Fibroblast of lung (primary cell): ENCODE data around the gene STATH. TPM values are rescaled to one million over a fixed set of nuclear protein-coding genes. Genes with fewer than 3 reads are reported as not detected.

Experiments used
- DNase-seq, 2 donors: peaks; one replicate each; pipeline versions ENCODE4 v3.0.0 to v3.0.0-alpha.2; 2010; ENCODE audit warnings: low read depth in 2 of 2
- H2AFZ ChIP-seq: 2 replicates; pipeline ENCODE4 v1.5.1; 2012; ENCODE audit warnings: low read length, control low read depth, inconsistent platforms
- H3K27ac ChIP-seq: 2 replicates; pipeline ENCODE4 v1.5.1; 2011; ENCODE audit warnings: low read length, control low read depth; ENCODE audit not compliant: insufficient read depth
- H3K27me3 ChIP-seq: 2 replicates; pipeline ENCODE4 v1.5.1; 2011; ENCODE audit warnings: mild to moderate bottlenecking, low read length; ENCODE audit not compliant: control insufficient read depth, insufficient read depth
- H3K36me3 ChIP-seq: 2 replicates; pipeline ENCODE4 v1.5.1; 2011; ENCODE audit warnings: low read length; ENCODE audit not compliant: control insufficient read depth, insufficient read depth
- H3K4me1 ChIP-seq: 2 replicates; pipeline ENCODE4 v1.5.1; 2011; ENCODE audit warnings: low read length; ENCODE audit not compliant: control insufficient read depth, insufficient read depth; ENCODE audit errors: extremely low read depth
- H3K4me2 ChIP-seq: 2 replicates; pipeline ENCODE4 v1.5.1; 2011; ENCODE audit warnings: low read length, control low read depth; ENCODE audit not compliant: insufficient read depth; ENCODE audit errors: extremely low read depth
- H3K4me3 ChIP-seq, 4 experiments: fragments of 200-600 bp in 1 of 4; sonication (generic) in 1 of 4; replicated peaks in 1 of 4; 2 replicates each; pipeline ENCODE4 v1.5.1; 2011 to 2016; ENCODE audit warnings: low read length in 4 of 4, low read depth in 3 of 4, mild to moderate bottlenecking in 3 of 4, control low read depth in 2 of 4, inconsistent platforms in 1 of 4, mixed read lengths in 1 of 4; ENCODE audit not compliant: insufficient read depth in 1 of 4; ENCODE audit errors: control extremely low read depth in 1 of 4
- H3K79me2 ChIP-seq: 2 replicates; pipeline ENCODE4 v1.5.1; 2012; ENCODE audit warnings: mild to moderate bottlenecking, low read length, inconsistent platforms; ENCODE audit not compliant: control insufficient read depth, insufficient read depth
- H3K9ac ChIP-seq: 2 replicates; pipeline ENCODE4 v1.5.1; 2011; ENCODE audit warnings: mild to moderate bottlenecking, low read length, control low read depth; ENCODE audit not compliant: insufficient read depth
- H3K9me3 ChIP-seq: 2 replicates; pipeline ENCODE4 v1.5.1; 2012; ENCODE audit warnings: low read depth, low read length; ENCODE audit not compliant: control insufficient read depth, insufficient read depth
- H4K20me1 ChIP-seq: 2 replicates; pipeline ENCODE4 v1.5.1; 2011; ENCODE audit warnings: low read length; ENCODE audit not compliant: control insufficient read depth, insufficient read depth; ENCODE audit errors: extremely low read depth
- EZH2 ChIP-seq: IDR thresholded peaks from 2 replicates; pipeline ENCODE4 v1.5.1; 2012; ENCODE audit warnings: low read length, control low read depth, mild to moderate bottlenecking; ENCODE audit errors: missing control alignments
- polyA minus RNA-seq: library from RNA; depleted of rRNA, polyadenylated mRNA; stranded (reverse); fragments of >200 nt; gene quantifications from 2 replicates; pipeline ENCODE4 v1.2.3, GENCODE V29; 2011; ENCODE audit warnings: low replicate concordance
- polyA plus RNA-seq, 2 donors: library from polyadenylated mRNA; depleted of rRNA in 1 of 2; stranded (reverse) in 1 of 2; unstranded in 1 of 2; fragments of >200 nt; gene quantifications; 2 replicates each; pipeline ENCODE4 v1.2.1, GENCODE V29; 2011 to 2012; ENCODE audit warnings: missing spikeins in 1 of 2
- total RNA-seq: library from RNA; depleted of rRNA; stranded (reverse); fragments of >200 nt; gene quantifications from 2 replicates; pipeline ENCODE4 v1.2.1, GENCODE V29; 2014
- TF ChIP-seq, protein P1 (sequence below), 2 donors: IDR thresholded peaks in 1 of 2; conservative IDR thresholded peaks in 1 of 2; 1 replicate in 1 of 2; 2 replicates in 1 of 2; pipeline ENCODE4 v1.5.1; 2011 to 2012; ENCODE audit warnings: low read length in 2 of 2, control low read depth in 1 of 2, inconsistent platforms in 1 of 2, low read depth in 1 of 2, mild to moderate bottlenecking in 1 of 2

STATH gene
- total RNA-seq: not detected in 2 replicates
- polyA plus RNA-seq: not detected in 2 replicates
- not detected in 2 replicates for polyA plus RNA-seq (2012)
- polyA minus RNA-seq: not detected in 2 replicates

- Histone ChIP-seq H3K4me3 (no peak within 1 kb of the TSS), H3K9ac (no peak within 1 kb of the TSS), H3K36me3 (no peaks in the 10 kb centered on the region), H3K4me1 (no peaks in the 10 kb centered on the region), H3K9me3 (no peaks in the 10 kb centered on the region), H3K79me2 (no peaks in the 10 kb centered on the region), H3K4me2 (no peak within 1 kb of the TSS), H2AFZ (no peak within 1 kb of the TSS), H3K27ac (no peak within 1 kb of the TSS), H4K20me1 (no peaks in the 10 kb centered on the region), H3K27me3 (no peaks in the 10 kb centered on the region)
- no peak for TF ChIP-seq EZH2
- TF ChIP-seq, protein P1, sequence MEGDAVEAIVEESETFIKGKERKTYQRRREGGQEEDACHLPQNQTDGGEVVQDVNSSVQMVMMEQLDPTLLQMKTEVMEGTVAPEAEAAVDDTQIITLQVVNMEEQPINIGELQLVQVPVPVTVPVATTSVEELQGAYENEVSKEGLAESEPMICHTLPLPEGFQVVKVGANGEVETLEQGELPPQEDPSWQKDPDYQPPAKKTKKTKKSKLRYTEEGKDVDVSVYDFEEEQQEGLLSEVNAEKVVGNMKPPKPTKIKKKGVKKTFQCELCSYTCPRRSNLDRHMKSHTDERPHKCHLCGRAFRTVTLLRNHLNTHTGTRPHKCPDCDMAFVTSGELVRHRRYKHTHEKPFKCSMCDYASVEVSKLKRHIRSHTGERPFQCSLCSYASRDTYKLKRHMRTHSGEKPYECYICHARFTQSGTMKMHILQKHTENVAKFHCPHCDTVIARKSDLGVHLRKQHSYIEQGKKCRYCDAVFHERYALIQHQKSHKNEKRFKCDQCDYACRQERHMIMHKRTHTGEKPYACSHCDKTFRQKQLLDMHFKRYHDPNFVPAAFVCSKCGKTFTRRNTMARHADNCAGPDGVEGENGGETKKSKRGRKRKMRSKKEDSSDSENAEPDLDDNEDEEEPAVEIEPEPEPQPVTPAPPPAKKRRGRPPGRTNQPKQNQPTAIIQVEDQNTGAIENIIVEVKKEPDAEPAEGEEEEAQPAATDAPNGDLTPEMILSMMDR (conservative IDR thresholded peaks at IDR 0.05 in 1 of 2, IDR thresholded peaks at IDR 0.05 in 1 of 2; ENCODE audit: low read depth in 1 of 2, low read length in 2 of 2): no peak
- DNase-seq: peak in 1 of 2 donors; percentile 2
Observed at GRCh38 chr4:69995526-69996016, at the start of gene STATH. Gene STATH, plus strand, starts transcription at chr4:69995966. Its CDS starts 2,472 bp downstream, at chr4:69998438.

DNA sequence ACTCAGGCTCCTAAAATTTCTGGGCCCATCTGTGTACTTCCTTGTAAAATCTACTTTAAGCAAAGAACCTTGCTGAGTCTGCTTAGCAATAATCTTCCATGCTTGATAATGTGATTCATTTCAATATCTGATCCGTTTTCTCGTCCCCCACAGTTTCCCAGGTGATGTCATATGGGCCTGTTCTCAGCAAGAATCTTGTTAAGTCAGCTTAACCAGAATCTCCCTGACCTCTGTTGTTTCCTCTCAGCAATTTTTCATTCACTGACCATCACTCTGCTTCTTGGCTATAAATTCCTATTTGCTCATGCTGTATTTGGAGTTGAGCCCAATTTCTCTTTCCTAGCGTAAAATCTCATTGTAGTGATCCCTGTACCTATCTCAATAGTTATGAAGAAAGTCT lies 44.2 kb upstream of the STATH start:
- no peaks in the 10 kb centered on the region for H3K9me3 ChIP-seq
- H2AFZ ChIP-seq: no peak overlapping the region
- no peaks in the 10 kb centered on the region for H3K79me2 ChIP-seq
- H3K36me3 ChIP-seq: no peaks in the 10 kb centered on the region
- H3K27ac ChIP-seq: no peak overlapping the region
- DNase-seq: peak in 1 of 2 donors; percentile 1
- TF ChIP-seq, protein P1 (conservative IDR thresholded peaks at IDR 0.05 in 1 of 2, IDR thresholded peaks at IDR 0.05 in 1 of 2; ENCODE audit: low read depth in 1 of 2, low read length in 2 of 2): no peak
- TF ChIP-seq EZH2: no peak
- no peak overlapping the region for H3K9ac ChIP-seq
- H3K4me3 ChIP-seq: no peak overlapping the region
- no peak overlapping the region for H3K4me2 ChIP-seq
- no peaks in the 10 kb centered on the region for H3K4me1 ChIP-seq
- H4K20me1 ChIP-seq: no peaks in the 10 kb centered on the region
- no peaks in the 10 kb centered on the region for H3K27me3 ChIP-seq

DNA sequence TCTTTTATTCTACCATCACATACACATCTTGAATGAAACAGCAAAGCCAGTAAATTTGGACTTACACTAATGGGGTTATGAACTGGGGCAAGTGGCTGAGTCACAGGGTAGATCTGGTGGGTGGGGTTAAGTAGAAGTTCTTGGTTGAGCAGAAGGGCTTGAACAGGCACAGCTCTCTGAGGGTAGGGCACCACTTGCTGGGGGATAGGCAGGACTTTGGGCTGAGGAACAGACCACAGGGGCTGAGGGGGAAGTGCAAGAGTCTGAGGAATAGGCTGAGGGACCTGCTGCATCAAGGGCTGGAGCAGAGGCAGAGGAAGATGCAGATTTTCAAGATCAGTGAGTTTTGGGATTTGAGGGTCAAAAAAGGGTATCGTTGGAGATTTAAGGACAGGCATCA lies 38.6 kb upstream of the STATH start:
- no peaks in the 10 kb centered on the region for H3K79me2 ChIP-seq
- no peak overlapping the region for H3K9ac ChIP-seq
- H4K20me1 ChIP-seq: no peaks in the 10 kb centered on the region
- no peak overlapping the region for H3K27ac ChIP-seq
- TF ChIP-seq EZH2: no peak
- TF ChIP-seq, protein P1 (conservative IDR thresholded peaks at IDR 0.05 in 1 of 2, IDR thresholded peaks at IDR 0.05 in 1 of 2; ENCODE audit: low read depth in 1 of 2, low read length in 2 of 2): no peak
- no peak overlapping the region for H3K4me3 ChIP-seq
- no peak for DNase-seq
- no peak overlapping the region for H2AFZ ChIP-seq
- no peak overlapping the region for H3K4me2 ChIP-seq
- no peaks in the 10 kb centered on the region for H3K27me3 ChIP-seq
- H3K9me3 ChIP-seq: no peaks in the 10 kb centered on the region
- no peaks in the 10 kb centered on the region for H3K4me1 ChIP-seq
- no peaks in the 10 kb centered on the region for H3K36me3 ChIP-seq
